NCI-H2171 treated with DMSO at 0.1 percent for 48 hours (cell line): Measurements from ENCODE around the gene KCND1.

ENCODE experiments used
- DNase-seq: peaks from one replicate; lab custom pipeline; 2025; lab: John Stamatoyannopoulos, UW

Gene KCND1

DNA sequence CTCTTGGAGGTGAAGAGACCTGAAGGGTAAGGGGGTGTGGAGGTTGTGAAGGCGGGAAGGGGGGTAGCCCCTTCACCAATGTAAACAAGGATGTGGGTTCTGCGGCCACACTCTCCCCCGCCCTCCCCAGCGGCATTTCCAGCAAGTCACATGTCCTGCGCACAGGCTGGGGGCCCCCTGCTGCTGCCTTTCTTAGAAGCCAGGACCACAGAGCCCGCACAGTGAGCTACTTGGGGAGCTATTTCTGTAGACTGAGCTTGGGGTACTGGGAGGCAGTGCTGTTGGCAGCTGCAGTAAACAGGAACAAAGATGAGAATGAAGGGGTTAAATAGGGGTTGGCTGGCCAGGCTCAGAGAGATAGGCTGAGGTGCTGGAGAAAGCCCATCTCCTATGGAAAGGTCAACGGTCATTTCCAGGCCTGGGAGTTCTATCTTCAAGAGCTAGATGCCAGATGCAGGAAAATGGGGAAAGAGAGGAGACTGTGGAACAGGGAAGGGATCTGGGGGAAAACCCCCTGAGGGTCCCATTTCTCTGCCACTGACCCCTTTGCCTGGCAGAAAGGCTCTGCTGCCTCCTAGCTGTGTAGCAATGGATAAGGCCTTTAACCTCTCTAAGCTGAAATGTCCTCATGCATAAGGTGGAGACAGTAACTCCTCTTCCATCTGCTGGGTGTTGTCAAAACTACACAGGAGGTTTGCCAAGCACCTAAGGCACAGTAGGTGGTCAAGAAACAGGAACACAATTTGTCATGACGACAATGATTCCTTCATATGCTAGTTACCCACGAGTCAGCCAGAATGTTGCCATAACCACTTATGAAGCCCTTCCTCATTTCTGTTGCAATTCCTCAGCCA lies 34.4 kb downstream of the KCND1 start:
- DNase-seq, result no peak

DNA sequence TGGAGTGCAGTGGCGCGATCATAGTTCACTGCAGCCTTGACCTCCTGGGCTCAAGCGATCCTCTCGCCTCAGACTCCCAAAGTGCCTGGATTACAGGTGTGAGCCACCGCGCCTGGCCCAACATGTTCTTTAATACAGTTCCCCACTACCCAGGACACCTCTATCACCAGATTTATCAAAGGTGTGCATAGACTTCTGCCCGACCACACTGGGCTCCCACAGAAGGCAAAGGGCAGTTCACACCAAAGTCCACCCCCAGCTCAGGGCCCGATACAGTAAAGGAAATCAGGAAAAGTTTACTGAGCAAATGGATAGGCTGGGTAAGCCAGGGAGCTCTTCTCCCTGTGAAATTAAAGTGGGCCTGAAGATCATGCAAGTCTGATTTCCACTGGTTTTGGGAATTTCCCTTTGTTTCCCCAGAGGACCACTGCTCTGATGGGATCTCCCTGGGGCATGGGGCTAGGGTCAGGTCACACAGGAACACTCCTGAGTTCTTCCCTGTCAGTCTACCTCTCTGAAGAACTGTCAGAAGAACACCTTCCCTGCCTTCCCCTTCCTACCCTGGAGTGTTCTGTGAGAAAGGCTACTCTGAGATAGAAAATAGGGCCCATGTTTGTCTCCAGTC lies 35.1 kb downstream of the KCND1 start:
- DNase-seq, result no peak

DNA sequence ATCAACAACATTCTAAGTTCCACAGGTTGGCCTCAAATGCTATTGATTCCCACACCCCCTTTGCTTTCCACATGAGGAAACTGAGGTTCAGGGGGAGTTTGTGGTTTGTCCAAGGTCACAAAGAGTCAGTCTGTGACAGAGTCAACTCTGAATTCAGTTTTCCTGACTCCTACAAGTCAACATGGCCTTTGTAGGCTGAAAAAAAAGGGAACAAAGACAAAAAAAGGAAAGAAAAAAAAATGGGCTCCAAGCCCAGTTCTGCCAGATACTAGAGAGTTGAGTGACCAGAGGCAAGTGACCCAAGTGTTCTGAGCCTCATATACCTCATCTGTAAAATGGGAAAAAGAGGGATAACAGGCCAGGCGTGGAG lies 36.4 kb downstream of the KCND1 start:
- DNase-seq, result no peak

DNA sequence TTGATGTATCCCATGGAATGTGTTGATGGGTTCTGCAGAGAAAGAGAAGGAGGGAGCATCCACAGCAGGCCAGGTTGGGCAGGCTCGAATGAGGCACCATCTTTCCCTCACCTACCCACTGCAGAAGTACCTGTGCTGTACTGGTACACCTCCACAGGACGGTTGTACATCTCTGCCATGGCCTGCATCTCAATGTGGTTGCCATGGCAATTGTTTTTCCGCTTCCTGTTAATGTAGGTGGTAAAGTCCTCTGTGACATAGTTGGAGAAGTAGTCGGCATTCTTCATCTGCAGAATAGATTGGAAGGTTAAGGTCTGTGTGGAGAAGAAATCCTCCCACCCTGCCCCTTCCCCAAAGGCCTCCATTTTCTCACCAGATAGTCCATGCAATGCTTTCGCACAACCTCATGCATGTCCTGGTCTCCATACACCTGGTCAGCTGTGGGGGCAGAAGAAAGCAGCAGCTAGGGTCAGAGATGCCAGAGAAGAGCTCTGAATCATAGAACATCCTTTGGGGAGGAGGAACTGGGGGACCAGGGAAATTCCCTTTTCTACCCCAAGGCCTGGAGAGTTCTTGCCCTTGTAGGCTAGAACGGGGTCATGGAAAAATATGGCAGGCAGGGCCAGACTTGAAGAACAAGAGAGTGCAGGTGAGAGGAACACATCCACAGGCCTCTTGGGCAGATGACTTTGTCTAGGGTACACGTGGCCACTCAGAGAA lies 36.9 kb downstream of the KCND1 start:
- DNase-seq, result no peak

DNA sequence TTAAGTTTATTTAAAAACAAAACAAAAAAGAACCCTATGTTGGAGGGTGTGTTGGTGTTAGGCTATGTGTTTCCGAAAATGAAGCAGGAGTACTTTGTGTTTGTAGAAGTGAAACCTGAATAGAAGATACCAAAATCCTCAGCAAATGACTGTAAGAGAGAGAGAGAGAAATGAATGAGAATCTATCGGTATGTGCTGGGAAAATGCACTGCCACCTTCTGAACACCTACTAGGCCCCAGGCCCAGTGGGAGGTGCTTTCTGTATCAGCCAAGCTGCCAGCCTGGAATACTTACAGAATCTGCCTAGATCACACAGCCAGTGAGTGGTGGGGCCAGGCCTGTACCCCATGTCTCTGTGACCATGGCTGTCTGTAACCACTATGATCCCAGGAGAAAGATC lies 37.9 kb downstream of the KCND1 start:
- no peak for DNase-seq

DNA sequence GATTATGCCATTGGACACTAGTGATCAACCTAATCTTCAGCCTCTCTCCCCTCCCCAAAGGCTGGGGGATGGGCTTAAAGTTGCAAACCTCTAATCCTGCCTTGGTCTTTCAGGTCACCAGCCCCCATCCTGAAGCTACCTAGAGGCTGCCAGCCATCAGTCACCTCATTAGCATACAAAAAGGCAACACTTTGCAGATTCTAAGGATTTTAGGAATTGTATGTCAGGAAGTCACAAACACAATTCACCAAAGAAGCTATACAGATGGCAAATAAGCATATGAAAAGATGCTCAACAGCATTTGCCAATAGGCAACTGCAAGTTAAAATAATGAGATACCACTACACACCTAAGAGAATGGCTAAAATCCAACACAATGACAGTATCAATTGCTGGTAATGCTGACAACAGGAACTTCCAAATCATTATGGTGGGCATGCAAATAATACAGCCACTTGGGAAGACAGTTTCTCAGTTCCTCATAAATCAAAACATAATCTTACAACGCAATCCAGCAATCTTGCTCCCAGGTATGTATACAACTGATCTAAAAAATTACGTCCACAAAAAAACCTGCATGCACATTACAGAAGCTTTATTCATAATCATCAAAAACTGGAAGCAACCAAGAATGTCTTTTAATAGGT lies 43.8 kb downstream of the KCND1 start:
- DNase-seq, result no peak

DNA sequence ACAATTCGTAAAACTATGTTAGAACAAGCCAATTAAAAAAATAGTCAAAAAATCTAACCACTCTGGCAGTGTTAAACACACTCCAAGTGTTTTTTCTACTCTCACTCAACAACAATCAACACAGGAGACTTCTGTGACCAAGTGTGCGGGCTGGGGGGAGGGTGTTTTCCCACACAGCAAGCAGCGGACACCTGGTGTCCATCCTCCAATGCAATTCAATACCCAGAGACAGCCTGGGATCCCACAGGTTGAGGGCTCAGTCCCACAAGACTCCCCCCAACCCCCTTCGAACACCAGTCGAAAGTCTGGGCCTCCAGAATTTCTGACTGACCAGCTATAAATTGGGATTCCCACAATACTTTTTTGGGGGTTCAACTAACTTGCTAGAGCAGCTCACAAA lies 44.5 kb downstream of the KCND1 start:
- no peak for DNase-seq

DNA sequence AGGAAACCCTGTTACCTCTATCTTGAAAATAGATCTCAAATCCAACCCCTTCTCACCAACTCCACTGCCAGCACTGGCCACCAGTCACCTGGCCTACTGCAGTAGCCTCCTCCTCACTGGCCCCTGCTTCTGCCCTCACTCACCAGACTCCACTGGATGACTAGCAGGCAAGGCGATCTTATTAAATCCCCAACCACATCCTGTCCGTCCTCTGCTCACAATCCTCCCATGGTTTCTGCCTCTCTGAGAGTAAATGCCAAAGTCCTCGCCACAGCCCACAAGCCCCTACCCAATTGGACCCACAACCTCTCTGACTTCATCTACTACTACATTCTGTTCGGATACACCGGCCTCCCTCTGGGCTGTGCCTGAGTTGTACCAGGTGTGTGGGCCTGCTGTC lies 47.4 kb downstream of the KCND1 start:
- DNase-seq, result no peak

DNA sequence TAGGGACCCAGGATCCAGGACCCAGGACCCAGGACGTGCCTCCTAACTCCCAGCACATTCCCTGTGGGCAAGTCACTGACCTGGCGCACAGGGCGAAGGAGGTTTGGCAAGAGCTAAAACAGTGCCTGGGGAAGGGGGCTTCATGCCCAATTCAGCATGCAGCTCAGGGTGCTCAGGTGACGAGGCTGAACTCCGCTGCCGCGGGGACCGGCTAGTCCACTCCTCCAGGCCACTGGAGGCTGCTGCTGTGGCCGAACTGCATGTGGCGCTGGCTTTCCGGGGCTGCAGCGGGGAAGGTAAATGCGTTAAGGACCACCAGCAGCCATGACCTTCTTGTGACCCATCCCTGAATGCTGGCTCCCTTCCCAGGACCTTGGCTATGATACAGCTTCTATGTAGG lies 47.9 kb downstream of the KCND1 start:
- no peak for DNase-seq

DNA sequence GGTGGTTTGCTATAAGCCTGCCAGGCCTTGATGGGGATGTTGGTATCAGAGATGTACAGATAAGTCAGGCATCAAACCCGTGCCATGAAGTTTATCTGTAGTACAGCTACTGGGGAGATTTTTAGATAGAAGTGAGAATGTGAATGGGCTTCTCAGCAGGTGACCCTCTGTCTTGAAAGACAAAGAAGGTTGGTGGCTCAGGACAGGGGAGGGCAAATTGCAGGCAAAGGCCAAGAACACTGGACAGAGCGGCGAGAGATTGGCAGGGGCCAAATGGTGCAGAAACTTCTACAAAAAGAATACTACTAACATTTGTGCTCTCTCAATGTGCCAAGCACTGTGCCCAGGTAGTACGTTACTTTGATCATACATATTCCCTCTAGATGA lies 50.9 kb downstream of the KCND1 start:
- no peak for DNase-seq

DNA sequence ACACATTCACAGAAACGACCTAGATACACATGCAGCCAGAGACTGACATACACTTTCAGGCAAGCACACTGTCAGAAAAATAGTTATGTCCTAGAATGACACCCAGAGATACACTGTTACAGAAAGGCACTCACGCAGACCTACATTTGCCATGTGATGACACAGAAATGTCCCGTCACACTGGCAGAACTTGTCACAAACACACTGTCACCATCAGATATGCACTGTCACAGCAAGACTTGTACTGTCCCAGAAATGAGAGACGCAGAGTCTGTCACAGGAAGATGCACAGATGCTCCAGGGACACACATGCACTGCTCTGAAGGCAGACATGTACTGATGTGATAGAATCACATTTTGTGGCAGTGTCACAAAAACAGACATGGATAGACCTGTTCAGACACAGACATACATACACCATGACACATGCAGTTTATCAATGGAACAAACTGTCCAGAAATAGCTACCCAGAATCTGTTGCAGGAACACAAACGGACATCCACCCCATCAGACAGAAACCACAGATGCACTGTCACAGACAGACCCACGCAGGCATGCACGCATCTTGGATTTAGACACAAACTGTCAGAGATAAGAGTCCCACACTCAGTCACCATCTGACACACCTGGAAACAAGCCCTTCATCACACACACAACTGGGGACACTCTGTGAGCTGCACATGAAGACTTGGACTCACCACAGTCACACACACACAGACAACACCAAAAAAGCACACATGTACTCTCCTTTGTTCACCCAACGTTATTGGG lies 51.5 kb downstream of the KCND1 start:
- peak; percentile 1 for DNase-seq

DNA sequence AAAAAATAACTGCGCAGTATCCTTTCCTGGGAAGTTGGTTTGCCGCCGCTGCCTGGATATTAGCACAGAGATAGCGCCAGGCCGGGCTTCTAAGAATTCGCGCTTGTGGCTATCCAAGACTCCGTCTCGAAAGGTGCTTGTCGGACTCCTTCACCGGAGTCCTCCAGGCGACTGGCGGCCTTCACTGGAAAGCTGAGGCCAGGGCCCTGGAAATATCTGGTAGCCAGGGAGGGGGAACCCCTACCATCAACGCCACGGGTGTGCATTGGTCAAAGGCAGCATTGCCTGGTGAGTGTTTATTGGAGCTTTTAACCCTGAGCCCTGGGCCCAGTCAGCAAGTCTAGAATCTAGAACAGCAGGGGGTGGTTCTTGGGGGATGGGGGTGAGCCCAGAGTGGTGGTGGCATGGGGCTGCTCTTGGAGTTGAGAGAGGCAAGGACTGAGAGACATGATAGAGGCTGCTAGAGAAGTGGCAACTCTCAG lies 52.2 kb downstream of the KCND1 start:
- no peak for DNase-seq

DNA sequence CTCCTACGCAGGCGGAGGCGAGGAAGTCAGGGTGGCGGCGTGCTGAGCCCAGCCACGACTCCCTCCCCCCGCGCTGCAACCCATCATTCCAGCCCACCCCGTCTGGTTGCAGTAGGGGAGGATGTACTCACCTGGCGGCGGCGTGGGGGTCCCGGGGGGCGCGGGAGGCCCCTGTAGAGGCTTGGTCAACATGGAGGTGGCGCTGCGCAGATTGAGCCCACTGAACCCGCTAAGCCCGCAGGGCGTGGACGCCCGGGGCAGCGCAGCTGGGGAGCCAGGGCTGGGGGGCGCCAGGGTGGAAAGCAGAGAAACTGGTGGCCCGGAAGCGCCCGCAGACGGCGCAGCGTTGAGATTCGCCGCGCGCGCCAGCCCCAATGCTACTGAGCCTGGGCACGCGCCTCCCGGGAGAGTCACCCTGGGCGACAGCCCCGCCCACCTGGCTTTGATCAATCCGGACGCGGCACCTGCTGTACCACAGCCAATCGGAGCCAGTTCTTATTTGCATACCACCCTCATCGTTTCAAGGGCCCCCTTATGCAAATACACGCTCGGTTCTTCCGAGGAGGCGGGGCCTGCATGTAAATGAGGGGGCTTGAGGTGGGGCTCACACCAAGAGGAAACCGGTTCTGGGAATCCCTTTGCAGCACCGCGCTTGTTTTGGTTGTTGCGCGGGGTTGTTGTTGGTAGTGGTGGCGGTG lies 52.9 kb downstream of the KCND1 start, which contains the start of gene PIM2:
TSS of gene PIM2 (minus strand) at position 382 of the 698 bp plus-strand sequence. CDS start at position 192, 190 bp downstream.
- peak; percentile 92 for DNase-seq

DNA sequence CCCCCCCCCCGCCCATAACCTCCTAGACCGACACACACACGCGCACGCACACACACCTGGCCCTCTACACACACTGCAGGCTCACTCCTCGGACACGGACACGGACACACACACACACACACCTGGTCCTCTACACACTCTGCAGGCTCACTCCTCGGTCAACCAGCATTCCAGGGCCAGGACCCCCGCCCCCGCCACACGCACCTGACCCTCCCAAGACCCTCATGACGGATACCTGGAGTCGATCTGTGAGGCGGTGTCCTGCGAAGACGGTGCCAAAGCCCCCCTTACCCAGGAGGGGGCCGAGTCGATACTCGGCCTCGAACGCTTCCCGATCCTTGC lies 53.4 kb downstream of the KCND1 start:
- DNase-seq, result no peak

DNA sequence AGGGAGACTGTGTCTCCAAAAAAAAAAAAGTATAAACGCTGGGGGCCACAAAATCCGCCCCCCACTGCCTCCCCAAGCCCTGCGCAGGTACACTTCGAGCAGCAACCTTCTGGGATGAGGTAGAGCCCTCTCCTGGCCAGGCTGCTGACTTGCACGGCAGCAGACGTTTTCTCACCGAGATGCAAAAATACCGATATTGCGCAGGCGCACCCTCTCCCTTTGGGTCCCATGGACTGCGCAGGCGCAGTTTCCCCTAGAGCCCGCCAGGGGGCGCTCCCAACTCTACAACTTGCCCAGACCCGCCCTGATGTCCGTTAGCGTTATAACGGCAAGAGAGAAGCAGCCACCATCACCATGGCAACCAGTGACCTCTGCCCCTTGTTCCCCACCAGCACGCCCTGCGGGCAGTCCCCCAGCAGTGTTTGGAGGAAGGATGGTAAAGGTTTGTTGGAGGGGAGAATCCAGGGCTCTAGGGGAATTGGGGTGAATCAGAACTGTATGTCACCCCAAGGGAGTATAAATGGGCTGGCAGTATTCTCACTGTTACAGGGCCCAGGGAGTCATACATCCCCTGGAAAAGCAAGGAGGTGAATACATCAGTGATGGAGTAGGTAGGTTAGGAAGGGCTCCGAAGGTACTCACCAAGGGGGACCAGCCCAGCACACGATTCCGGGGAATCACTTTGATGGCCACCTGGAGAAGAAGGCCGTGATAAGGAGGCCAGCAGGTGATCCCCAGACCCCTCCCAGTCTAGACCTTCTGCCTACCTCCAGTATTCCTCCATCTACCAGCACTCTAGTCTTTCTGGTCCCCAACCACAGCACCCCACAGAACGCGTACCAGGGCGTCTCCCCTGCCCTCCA lies 54.3 kb downstream of the KCND1 start:
- DNase-seq, result peak; percentile 86

DNA sequence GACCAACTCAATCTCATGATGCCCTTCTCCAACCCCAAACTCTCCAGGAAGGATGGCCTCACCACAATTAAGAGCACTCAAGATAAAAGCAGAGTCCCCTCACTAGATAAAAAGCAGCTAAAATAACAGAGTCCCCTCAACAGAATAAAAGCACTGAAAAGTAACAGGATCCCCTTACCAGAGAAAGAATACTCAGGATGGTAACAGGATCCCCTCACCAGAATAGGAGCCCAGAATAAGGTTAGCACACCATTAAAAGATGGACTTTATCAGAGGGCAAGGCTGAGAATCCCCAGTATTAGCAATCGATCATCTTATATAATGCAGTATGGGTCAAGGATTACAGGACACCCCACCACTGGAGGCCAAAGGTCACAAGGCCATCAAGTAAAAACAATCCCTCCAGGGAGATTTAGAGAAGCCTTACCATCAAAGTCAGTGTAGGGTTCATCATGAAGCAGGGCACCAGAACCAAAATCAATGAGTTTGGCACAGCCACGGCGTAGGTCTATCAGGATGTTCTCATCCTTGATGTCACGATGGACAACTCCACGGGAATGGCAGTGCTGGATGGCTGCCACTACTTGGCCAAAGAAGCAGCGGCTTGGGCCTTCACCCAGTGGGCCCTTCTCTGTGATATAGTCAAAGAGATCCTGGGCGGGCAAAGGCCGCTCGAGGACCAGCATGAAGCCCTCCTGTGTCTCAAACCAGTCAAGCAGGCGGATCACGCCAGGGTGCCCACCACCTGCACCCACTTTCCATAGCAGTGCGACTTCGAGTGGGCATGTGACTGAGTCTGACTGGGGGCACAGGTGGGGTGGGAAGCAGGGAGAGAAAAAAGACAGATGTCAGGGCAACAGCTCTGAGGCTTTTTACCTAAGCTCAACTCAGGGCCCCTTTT lies 56.8 kb downstream of the KCND1 start:
- DNase-seq, result no peak

DNA sequence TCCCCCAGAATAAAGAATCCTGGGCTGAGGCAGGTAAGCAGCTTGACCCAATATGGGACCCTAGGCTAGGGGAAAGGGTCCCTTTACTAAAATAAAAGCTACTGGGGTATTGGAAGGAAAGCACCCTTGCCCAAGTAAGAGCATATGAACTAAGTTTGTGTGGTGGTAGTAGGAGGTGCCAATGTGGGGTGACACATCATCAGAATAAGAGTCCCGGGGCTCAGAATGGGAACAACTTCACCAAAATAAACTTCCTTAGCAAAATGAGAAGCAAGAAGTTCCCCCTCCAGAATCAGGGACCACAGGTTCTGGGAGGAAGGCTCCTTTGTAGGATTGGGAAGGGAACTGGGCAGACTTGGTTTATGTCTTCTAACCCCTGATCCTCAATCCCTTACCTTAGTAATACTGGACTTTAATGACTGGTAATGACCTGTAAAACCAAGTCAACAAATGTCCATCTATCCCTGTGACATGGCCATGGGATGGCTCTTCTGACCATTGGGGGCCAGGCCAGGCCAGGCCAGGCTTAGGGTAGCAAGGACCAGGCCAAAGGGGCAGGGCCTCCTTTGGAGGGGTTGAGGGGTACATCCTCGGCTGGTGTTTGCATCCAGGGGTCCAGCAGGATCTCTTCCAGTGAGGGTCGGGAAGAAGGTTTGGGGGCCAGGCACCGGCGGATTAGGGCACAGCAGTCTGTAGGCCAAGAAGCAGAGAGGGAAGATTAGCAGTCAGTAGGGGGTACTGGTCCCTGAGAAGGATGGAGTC lies 57.9 kb downstream of the KCND1 start:
- no peak for DNase-seq
